ENCODE data around the gene MYO1B.
"Not testable (repeated sequence)": the region's sequence is repeated elsewhere in the genome, so short reads cannot be mapped to it uniquely, and the experiment has no call there.

MYO1B gene

DNA sequence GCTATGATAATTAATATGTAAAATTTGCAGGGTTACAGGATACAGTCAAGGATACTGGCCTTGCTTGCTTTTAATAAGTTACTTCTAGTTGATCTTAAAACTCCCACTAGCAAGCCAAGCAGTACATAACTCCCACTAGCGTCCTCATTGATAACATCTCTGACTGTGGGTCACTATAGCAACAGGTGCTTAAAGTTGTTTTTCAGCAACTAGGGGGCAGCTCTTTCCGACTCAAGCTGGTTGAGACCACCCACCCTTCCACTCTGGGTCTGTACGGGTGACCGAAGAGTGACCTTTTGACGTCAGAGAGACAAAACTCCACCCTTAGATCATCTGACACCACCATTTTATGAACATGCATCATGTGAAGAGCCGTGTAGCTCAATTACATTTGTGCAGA is 208.6 kb downstream of the MYO1B start:
- in situ Hi-C loops (cut with MboI; ENCODE audit: low pct_unique_long_range_greater_than_20kb, low sequenced_read_pairs, unreplicated experiment) = no loop called here
- TF ChIP-seq CTCF (IDR thresholded peaks at IDR 0.05; ENCODE audit: extremely low read depth, insufficient read depth, missing control alignments) = no peak
- no peak for DNase-seq (ENCODE audit: low spot score)

- in situ Hi-C loops (cut with MboI; ENCODE audit: low pct_unique_long_range_greater_than_20kb, low sequenced_read_pairs, unreplicated experiment); DNase-seq (ENCODE audit: low spot score): not testable (repeated sequence)
Measured at GRCh38 chr2:191456506-191456905, 211.3 kb downstream of the MYO1B start.

DNA sequence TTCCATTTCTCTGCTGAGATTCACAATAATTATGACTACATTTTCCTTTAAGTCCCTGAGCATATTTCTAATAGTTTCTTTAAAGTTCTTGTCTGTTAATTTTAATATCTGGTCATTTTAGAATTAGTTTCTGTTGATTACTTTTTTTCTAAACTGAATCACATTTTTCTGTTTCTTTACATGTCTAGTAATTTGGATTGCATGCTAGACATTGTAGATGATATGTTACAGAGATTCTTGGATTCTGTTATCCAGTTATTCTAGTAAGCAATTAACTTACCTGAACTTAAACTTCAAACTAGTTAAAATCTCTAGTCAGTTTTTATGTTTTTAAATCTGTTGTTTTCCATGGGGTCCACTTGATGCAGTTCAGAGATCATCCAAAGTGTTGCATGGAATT is 214.0 kb downstream of the MYO1B start:
- no peak for DNase-seq (ENCODE audit: low spot score)
- TF ChIP-seq CTCF (IDR thresholded peaks at IDR 0.05; ENCODE audit: extremely low read depth, insufficient read depth, missing control alignments) = no peak

DNA sequence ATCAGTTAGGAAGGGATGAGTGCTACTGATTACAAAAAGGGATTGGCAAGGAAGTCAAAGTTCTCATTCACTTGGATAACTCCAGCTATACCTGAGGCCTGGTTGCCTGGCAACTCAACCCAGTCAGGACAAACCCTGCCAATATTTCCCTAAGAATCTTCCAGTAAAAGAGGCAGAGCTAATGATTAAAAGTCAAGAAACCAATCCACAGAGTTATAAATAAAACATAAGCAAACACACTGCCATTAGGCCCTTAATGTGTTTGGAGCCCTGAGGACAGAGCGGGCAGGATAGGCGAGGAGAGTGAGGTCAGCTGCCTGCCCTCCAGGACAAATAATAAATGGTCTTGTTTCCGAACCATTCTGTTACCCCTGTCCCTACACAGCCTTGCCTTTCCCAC is 217.2 kb downstream of the MYO1B start:
- in situ Hi-C loops (cut with MboI; ENCODE audit: low pct_unique_long_range_greater_than_20kb, low sequenced_read_pairs, unreplicated experiment) = no loop called here
- TF ChIP-seq CTCF (IDR thresholded peaks at IDR 0.05; ENCODE audit: extremely low read depth, insufficient read depth, missing control alignments) = no peak
- no peak for DNase-seq (ENCODE audit: low spot score)

More for the DNA sequence above, 214.0 kb downstream of the MYO1B start:
- in situ Hi-C loops (cut with MboI; ENCODE audit: low pct_unique_long_range_greater_than_20kb, low sequenced_read_pairs, unreplicated experiment) = no loop called here

DNA sequence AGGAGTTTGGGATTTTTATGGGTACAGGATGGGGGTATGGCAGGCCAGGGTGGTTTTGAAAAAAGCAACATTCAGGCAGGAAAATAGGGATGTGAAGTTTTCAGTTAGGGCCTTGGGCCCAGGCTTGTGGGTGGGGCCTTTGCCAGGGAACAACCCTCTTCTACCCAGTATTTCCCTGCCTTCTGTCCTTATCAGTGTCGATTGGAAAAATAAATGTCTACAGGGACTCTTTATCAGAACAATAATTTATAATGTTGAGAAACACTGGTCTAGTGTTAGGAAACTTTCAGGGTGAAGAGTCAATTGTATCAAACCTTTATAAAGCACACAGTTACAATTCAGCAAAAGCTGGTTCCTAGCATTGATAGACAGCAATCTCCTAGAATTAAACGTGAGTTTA is 218.6 kb downstream of the MYO1B start:
- no peak for DNase-seq (ENCODE audit: low spot score)
- in situ Hi-C loops (cut with MboI; ENCODE audit: low pct_unique_long_range_greater_than_20kb, low sequenced_read_pairs, unreplicated experiment) = no loop called here
- TF ChIP-seq CTCF (IDR thresholded peaks at IDR 0.05; ENCODE audit: extremely low read depth, insufficient read depth, missing control alignments) = no peak

DNA sequence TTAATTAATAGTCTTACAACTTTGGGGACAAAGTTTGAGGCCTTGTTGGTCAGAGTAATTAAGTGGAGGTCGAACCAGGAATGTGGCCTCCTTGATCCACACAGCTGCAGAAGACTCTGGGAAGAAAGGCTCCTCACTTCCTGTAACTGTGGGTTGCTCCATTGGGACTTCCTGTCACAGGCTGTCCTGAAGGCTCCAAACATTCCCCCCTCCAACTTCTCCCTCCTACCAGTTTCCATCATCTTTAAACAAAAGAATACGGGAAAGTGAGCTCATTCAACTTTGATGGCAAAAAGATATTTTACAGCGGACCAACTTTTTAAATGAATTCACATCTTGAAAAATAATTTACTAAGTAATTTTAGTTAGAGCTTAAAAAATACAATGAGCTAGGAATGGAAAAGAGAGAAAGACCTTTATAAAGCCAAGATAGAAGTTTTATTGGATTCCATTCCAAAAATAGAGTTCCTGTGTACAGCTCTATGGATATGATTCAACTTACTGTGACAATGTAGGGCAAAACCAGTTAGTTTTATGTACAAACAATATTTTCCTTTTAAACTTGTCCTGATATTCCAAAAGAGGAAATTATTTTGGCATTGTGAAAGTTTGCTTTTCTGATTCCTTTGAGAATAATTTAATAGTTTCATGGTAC is 220.7 kb downstream of the MYO1B start:
- in situ Hi-C loops (cut with MboI; ENCODE audit: low pct_unique_long_range_greater_than_20kb, low sequenced_read_pairs, unreplicated experiment) = no loop called here
- no peak for TF ChIP-seq CTCF (IDR thresholded peaks at IDR 0.05; ENCODE audit: extremely low read depth, insufficient read depth, missing control alignments)
- DNase-seq (ENCODE audit: low spot score) = no peak

DNA sequence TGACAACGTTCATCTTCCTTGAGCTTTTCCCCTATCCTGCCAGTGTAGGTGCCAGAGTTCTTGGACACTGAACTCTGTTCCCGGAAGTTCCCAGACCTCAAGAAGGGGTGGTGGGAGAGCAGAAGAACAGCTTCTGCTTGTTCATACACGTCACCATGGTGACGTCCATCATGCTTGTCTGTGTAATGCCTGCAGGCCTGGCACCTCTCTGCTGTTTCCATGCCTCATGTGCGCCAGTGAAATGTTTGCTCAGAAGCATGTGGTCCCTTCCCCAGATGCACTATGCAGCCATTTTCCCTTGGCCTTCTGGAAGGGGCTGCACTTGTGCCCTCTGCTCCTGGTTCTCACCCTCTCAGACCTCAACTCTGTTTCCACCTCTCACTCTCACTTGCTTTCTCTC is 221.9 kb downstream of the MYO1B start:
- in situ Hi-C loops (cut with MboI; ENCODE audit: low pct_unique_long_range_greater_than_20kb, low sequenced_read_pairs, unreplicated experiment) = no loop called here

More for the DNA sequence above, 221.9 kb downstream of the MYO1B start:
- DNase-seq (ENCODE audit: low spot score) = no peak
- no peak for TF ChIP-seq CTCF (IDR thresholded peaks at IDR 0.05; ENCODE audit: extremely low read depth, insufficient read depth, missing control alignments)
